Nucleus accumbens (tissue), 56 donors: ENCODE results near the gene MACROD2.
"Not testable (repeated sequence)": the region's sequence is repeated elsewhere in the genome, so short reads cannot be mapped to it uniquely, and the experiment has no call there.

Experiments
- DNase-seq, 56 donors: peaks; one replicate each; lab custom pipeline; 2025; lab: John Stamatoyannopoulos, UW

The MACROD2 gene

GRCh38 chr20:15491575-15491974 lies 1496.3 kb downstream of the MACROD2 start:
- DNase-seq, result no peak

- DNase-seq, result no peak
These were observed 1499.5 kb downstream of the MACROD2 start for GRCh38 chr20:15494851-15495250.

DNA sequence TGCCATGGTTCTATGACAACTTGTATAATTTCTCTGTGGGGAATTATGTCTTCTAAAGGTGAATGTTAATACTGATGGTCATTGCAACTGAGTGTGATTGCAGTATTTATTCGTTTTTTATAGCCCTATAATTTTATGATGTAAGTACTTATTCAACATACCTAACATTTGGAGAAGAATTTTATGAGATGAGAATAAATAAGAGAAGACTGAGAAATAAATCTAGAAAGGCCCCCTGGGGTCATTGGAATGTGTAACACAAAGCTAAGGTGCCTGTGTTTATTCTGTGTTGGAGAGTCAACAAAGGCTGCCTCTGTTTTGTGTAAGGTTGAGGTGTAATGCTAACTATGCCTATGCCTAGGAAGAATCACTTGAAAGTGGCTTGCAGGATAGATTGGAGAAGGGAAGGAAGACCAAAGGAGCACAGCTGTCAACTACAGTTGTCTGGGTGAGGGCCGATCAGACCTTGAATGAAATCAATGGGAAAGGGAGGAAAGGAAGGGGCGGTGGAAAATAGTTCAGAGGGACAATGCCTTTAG lies 1501.3 kb downstream of the MACROD2 start:
- no peak for DNase-seq

GRCh38 chr20:15498926-15499325 lies 1503.6 kb downstream of the MACROD2 start:
- no peak for DNase-seq

GRCh38 chr20:15506311-15506710 lies 1511.0 kb downstream of the MACROD2 start:
- no peak for DNase-seq

DNA sequence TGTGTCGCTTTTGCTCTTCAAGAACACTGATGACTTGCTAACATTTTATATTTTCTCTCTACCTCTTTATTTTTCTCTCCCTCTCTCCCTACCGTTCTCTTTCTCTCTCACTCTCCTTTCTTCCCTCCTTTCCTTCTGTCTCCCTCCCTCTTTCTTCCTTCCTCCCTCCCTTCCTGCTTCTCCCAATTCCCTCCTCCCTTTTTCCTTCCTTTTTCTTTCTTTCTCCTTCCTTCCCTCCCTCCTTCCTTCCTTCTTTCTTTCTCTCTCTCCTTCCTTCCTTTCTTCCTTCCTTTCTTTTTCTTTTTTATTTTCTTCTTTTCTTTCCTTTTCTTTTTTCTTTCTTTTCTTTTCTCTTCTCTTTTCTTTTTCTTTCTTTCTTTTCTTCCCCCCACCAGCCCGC lies 1511.8 kb downstream of the MACROD2 start:
- DNase-seq, result no peak

DNA sequence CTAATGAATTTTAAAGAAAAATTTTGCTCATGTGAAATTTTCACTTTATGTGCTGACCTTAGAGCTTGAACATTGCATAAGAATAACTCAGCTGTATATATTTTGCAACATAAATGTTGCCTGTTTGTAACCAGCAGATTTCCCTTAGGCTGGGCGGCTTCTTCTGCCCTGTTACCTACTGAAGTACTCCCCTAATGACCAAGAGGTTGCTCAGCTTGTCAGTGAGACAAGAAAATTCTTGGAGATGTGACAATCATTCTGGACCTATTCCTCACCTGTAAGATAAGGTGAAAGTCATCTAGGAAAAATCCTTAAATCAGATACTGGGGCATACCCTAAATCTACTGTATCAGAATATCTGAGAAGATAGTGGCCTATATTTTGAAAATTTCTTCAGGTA lies 1516.2 kb downstream of the MACROD2 start:
- DNase-seq, result no peak

GRCh38 chr20:15512916-15513315 lies 1517.6 kb downstream of the MACROD2 start:
- no peak for DNase-seq

DNA sequence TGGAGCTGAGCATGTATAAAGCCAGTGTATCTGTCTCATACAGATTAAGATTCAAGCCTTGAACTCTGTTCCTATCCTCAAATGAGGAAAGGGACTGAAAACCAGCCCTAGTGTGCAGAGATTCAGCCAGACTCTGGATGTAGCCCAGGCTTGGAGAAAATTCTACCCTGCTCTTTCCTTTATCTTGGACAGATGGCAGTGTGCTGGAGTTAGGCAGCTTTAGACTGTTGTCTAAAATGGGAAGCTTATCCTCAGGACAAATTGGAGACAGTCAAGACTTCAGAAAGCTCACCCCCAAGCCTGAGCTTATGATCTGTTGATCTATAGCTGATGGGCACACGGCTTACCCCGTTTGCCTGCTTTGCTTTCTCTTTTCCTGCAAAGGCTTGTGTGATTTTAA lies 1520.4 kb downstream of the MACROD2 start:
- DNase-seq, result no peak

- DNase-seq, result no peak
These were observed 1525.7 kb downstream of the MACROD2 start for GRCh38 chr20:15520930-15521524.

GRCh38 chr20:15523400-15523799 lies 1528.1 kb downstream of the MACROD2 start:
- no peak for DNase-seq

DNA sequence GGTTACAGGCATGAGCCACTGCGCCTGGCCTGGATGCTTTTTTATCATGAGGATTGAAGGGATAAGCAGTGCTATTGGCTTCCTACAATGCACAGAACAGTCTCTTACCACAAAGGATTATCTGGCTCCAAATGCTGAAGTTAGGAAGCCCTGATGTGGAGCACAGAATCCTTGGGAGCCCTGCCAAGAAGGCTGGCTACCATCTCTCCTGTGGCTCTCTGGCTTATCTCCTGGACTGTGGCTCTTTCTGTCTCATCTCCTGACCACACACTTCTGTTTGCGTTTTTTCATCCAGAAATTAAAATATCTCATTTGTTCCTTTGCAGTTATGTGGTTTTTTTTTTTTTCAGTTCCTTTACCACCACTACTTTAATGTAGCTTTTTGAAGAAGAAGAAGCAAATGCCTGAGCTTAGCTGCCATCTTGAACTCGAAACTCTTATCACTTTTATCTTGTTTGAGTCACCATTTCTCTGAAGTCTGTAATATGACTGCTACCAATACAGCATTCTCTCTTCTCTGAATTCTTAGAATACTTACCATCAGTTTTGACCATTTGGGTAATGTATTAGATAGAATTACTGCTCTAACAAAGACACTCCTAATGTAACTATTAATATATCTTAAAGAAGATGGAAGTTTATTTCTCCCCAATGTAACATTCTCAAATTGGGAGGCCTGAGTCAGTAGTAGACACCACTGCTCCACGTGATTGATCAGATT lies 1533.2 kb downstream of the MACROD2 start:
- DNase-seq, result no peak

DNA sequence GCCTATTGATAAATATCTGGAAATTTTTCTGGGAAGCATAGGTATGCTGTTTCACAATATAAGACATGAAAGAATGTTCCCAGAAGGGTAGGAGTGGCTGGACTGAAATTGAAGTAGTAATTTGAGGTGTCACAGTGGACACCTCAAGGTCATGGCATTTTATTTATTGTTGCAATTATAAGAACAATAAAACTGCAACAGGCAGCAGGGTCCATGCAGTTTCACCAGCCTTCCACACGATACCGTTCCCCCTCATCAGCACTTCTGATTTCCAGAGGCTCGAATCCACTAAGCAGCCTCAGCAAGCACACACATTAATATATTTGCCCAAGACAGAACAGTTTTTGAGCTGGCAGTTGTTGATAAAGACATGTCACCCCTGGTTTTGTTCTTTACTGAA lies 1540.5 kb downstream of the MACROD2 start:
- no peak for DNase-seq

GRCh38 chr20:15537200-15537599 lies 1541.9 kb downstream of the MACROD2 start:
- DNase-seq, result not testable (repeated sequence)

GRCh38 chr20:15542655-15543054 lies 1547.3 kb downstream of the MACROD2 start:
- no peak for DNase-seq

GRCh38 chr20:15544742-15545141 lies 1549.4 kb downstream of the MACROD2 start:
- DNase-seq, result no peak

DNA sequence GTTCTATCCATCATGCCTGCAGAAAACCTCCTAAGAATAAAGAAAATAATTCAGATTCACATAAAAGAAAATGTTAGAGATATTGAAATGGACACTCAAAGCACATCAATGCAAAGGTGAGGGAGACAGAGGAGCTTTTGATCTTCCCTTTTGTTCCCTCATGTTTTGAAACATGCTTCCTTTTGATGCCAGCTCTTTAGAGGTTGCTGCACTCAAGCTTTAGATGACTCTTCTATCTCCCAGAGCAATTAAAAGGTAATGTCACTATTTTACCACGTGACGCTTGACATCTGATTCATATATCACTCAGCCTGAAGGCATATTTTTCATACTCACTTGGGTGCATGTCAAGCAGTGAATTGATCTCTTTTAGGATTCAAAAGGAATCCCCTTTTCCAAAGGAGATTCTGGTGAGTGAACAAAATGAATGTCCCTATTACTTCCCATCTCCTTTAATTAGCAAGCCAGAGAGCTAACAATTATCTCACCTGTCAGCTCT lies 1551.3 kb downstream of the MACROD2 start:
- no peak for DNase-seq

DNA sequence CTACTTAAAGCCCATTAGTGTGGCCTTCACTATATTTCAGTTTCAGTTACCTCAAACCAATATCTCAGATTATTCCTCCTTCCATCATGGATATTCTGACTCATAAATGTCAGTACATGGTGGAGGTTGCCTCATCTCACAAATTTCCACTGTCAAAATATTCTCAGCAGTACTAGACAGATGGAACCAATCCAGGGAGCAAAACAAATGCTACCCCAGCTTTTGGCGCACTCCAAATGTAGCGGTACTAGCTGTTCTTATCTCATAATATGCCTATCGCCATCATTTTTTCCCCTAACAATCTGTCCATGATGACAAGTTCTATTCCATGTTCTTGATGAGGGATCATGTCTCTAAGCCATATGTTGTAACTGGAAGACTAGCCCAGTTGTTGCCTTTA lies 1551.8 kb downstream of the MACROD2 start:
- peak in 1 of 56 donors; percentile 1 for DNase-seq

DNA sequence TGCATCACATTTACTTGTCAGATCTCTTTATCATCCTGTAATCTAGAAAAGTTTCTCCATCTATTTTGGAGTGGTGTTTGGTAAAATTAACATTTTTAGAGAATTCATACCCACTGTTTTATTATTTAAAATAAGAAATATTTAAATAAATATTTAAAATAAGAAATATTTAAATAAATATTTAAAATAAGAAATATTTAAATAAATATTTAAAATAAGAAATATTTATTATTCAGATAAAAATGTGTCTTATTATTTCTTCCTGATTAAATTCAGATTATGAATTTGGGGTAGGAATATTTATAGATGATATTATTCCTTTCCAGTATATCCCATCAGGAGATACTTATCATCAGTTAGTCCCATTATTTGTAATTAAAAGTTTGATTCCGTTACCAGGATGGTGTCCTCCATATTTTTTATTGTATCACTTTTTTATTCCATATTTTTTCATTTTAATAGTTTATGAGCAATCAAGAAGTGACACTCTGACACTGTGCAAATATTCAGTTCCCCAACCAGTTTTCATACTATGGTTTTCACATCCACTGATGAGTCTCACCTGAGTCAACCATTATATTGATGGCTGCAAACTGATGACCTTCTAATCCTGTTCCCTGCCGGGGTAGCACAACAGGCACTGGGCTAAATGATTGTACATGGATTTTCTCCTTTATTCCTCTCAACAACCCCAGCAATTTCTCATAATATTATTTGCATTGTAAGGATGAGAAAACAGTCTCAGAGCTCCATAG lies 1555.0 kb downstream of the MACROD2 start:
- no peak for DNase-seq

DNA sequence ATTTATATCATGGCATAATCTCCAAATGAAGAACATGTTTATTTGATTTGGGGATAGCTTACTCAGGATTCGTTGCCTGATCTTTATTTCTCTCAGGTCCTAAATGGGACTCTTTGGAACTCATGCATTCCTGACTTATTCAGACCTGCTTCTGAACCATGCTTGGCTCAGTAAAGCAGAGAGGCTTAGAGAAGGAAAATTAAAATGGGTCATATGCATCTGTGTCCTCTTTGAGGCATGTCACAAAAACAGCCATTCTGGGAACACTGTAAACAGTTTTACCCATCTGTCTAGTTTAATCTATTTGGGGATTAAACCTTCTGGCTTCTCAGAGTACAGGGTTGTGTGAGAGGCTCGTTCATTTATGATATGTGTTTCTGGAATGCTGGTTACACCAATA lies 1560.6 kb downstream of the MACROD2 start:
- DNase-seq, result no peak

GRCh38 chr20:15556869-15557268 lies 1561.6 kb downstream of the MACROD2 start:
- DNase-seq, result no peak
